CD1c-positive myeloid dendritic cell (primary cell): ENCODE results near the gene HOTAIR.

Source experiments
- DNase-seq: peaks from one replicate; pipeline ENCODE4 v3.0.0-alpha.2; 2016; ENCODE audit errors: extremely low spot score

Gene HOTAIR

DNA sequence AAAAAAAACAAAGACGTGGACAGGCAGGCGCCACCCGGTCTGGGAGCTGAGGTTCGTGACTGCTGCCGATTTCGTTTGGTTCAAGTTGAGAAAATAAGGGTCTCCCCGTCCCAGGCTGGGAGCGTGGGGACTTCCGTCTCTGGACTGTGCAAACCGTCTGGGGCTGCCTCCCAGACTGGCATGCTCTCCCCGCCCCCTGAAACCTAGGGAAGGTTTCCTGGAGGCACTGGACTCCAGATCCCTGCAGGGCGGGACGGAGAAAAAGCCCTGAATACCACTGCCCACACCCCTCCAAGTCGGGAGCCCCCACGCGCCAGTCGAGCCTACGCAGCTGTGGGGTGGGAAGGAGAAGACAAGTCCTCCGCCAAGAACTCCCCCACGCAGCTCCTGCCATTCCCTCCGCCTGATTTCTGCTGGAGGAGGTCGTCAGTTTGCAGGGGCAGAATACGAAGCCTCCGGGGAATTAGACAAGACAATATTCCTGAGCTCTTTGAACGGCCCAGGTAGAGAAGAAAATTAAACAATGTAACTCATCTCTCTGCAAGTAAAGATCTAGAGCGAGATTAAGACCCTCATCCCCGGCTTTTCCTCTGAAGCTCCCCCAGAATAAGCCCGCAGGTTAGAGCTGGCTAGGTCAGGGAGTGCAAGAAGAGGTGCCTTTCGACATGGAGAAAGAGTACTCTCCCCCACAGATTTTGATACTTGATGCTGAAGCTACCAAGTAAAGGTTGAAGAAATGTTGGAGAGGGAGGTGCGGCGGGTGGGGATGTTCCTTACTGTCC, 46.5 kb downstream of the HOTAIR start:
- no peak for DNase-seq

DNA sequence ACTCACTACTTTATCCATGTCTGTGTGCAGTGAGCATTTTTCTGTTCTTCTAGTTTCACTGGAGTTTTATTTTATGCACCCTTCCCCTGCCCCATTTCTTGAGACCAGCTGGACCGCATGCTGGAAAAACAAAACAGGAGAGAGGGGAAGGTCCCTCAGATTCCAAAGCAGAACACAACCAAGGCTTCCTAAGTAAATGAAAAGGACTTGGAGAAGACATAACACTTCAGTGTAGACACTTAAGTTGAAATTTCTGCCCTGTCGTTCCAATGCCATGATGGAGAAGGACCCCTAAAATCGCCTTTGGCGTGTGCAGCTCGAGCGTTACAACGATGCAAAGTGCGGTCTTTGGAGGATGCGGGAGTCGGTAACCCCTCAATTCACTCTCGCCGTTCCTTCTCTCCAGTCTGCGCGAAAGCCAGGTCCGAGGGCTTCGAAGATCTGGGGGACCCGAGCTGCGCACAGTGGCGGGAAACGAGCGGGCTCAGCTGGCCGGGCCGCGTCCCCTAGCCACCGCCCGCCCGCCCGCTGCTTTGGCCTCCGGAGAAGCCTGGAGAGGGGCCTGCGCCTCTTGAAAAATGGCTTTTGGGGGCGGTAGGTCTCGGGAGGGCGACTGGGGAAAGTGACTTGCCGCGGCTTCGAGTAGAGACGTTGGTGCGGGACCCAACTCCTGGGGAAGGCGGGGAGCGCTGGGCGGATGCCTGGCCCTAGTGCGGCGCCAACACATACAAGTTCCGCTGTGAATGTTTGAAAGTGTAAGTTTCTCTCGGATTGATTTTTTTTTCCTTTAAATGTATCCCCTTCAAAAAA, 47.3 kb downstream of the HOTAIR start:
- no peak for DNase-seq

DNA sequence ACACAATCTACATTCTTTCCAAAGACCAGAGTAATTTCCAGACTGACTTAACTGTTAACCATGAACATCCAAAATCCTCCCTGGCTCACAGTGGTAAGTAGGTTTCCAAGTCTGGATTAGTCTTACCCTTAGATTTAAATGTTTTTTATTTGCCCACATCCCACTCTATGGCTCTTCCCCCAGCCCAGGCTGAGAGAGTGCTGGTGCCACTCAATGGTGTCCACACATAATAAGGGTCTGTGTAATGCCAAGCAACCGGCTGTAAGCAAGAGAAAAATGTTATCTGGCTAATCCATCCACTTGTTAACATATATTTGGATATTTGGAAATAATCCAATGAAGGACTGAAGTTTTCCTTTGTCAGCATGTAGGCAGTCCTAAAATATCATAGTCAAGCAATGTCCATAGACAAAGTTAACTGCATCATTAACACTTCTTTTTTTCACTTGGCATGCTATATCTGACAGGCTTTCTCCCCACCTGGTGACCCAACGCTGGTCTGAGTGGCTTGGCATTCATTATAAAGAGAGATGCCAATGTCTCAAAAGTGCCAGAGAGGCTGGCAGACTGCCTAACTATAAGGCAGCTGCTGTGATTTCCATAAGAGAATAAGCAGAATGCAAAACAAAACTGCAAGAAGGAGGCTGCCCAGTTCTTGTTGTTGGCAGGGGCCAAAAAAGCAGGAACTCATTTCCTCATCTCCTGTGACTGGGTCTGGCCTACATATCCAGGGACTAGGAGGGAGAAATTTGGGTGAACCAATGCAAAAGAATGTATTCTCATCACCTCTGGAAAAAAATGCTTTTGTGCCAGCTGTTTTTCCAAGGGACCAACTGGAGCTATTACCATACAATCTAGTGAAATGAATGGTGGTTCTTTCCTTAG, 50.0 kb downstream of the HOTAIR start:
- DNase-seq, result no peak

DNA sequence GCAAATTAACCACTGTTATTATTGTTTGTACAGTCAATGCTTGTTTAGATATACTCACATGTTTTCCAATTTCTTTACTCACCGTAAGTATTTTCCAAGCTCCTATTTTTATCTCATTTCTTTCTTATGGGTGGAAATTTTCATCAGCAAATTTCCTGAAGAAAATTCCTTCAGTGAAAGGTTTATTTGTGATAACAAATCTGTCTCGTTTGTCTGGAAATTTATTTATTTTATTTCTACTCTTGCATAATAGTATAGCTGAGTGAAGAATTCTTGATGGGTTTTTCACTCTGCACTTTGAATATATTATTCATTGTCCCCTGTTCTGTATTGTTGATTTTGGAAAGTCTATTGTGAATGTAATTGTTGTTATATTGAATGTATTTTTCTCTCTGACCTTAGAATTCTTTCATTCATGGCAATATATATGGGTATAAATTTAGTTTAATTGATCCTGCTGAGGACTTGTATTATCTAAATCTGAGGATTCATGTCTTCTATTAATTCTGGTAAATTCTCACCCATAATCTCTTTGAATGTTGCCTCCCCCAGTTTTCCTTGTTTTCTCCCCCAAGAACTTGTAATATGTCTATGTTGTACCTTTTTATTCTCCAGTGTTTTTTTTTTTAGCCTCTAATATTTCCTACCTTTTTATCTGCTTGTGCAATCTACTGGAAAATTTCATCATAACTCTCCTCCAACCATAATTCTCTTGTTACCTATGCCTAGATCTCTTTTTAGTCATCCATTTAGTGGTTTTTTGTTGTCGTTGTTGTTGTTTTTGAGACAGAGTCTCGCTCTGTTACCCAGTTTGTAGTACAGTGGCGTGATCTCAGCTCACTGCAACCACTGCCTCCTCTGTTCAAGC, 57.7 kb downstream of the HOTAIR start:
- no peak for DNase-seq
